ENCODE data around the gene ANO6. TPM values are rescaled to one million over a fixed set of nuclear protein-coding genes. Genes with fewer than 3 reads are reported as not detected.

The ANO6 gene
- total RNA-seq, 2 donors from 2014 or later: 24.4 to 28.0 TPM

- peaks cover 23% of the 10 kb centered on the region for H3K4me1 ChIP-seq
- H3K9me3 ChIP-seq: no peaks in the 10 kb centered on the region
- TF ChIP-seq POLR2A (IDR thresholded peaks at IDR 0.05): no peak
- TF ChIP-seq, protein P1, sequence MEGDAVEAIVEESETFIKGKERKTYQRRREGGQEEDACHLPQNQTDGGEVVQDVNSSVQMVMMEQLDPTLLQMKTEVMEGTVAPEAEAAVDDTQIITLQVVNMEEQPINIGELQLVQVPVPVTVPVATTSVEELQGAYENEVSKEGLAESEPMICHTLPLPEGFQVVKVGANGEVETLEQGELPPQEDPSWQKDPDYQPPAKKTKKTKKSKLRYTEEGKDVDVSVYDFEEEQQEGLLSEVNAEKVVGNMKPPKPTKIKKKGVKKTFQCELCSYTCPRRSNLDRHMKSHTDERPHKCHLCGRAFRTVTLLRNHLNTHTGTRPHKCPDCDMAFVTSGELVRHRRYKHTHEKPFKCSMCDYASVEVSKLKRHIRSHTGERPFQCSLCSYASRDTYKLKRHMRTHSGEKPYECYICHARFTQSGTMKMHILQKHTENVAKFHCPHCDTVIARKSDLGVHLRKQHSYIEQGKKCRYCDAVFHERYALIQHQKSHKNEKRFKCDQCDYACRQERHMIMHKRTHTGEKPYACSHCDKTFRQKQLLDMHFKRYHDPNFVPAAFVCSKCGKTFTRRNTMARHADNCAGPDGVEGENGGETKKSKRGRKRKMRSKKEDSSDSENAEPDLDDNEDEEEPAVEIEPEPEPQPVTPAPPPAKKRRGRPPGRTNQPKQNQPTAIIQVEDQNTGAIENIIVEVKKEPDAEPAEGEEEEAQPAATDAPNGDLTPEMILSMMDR (IDR thresholded peaks at IDR 0.05): no peak
- H3K27ac ChIP-seq: peak overlapping the region in 3 of 4 donors; percentile 22 to 55 (median 39)
- 43 to 52% methylated on average over 8 of the region's 8 CpGs for WGBS, 2 donors
- no peaks in the 10 kb centered on the region for H3K27me3 ChIP-seq
- H3K36me3 ChIP-seq (replicated peaks in 1 of 2; ENCODE audit: insufficient read depth in 1 of 2, low read depth in 2 of 2): no peaks in the 10 kb centered on the region
- no peak overlapping the region for H3K4me3 ChIP-seq
- DNase-seq (no peak), ATAC-seq (peak; percentile 75)
- intact Hi-C loops (cut with DNase I): no loop called here
Measured at GRCh38 chr12:45298721-45299692, 83.1 kb downstream of the ANO6 start.

- no peaks in the 10 kb centered on the region for H3K9me3 ChIP-seq
- intact Hi-C loops (cut with DNase I): no loop called here
- 95 to 100% methylated on average over 2 of the region's 2 CpGs for WGBS, 2 donors
- no peaks in the 10 kb centered on the region for H3K27me3 ChIP-seq
- H3K4me3 ChIP-seq: no peak overlapping the region
- peaks cover 25% of the 10 kb centered on the region for H3K4me1 ChIP-seq
- H3K36me3 ChIP-seq (replicated peaks in 1 of 2; ENCODE audit: insufficient read depth in 1 of 2, low read depth in 2 of 2): no peaks in the 10 kb centered on the region
- no peak for ATAC-seq
- DNase-seq: no peak
- H3K27ac ChIP-seq: no peak overlapping the region
- TF ChIP-seq, protein P1 (IDR thresholded peaks at IDR 0.05): no peak
- TF ChIP-seq POLR2A (IDR thresholded peaks at IDR 0.05): no peak
Measured at GRCh38 chr12:45302621-45303369, 86.9 kb downstream of the ANO6 start.

- Histone ChIP-seq H3K9me3 (no peaks in the 10 kb centered on the region), H3K27ac (peak overlapping the region in 1 of 4 donors; percentile 34), H3K27me3 (no peaks in the 10 kb centered on the region), H3K4me1 (peaks cover 19% of the 10 kb centered on the region), H3K36me3 (replicated peaks in 1 of 2; ENCODE audit: insufficient read depth in 1 of 2, low read depth in 2 of 2) (no peaks in the 10 kb centered on the region), H3K4me3 (no peak overlapping the region)
- no peak for ATAC-seq
- 83 to 91% methylated on average over 3 of the region's 3 CpGs for WGBS, 2 donors
- no peak for DNase-seq
- TF ChIP-seq POLR2A (IDR thresholded peaks at IDR 0.05): no peak
- TF ChIP-seq, protein P1 (IDR thresholded peaks at IDR 0.05): no peak
- intact Hi-C loops (cut with DNase I): no loop called here
Measured at GRCh38 chr12:45303945-45304344, 88.0 kb downstream of the ANO6 start.

DNA sequence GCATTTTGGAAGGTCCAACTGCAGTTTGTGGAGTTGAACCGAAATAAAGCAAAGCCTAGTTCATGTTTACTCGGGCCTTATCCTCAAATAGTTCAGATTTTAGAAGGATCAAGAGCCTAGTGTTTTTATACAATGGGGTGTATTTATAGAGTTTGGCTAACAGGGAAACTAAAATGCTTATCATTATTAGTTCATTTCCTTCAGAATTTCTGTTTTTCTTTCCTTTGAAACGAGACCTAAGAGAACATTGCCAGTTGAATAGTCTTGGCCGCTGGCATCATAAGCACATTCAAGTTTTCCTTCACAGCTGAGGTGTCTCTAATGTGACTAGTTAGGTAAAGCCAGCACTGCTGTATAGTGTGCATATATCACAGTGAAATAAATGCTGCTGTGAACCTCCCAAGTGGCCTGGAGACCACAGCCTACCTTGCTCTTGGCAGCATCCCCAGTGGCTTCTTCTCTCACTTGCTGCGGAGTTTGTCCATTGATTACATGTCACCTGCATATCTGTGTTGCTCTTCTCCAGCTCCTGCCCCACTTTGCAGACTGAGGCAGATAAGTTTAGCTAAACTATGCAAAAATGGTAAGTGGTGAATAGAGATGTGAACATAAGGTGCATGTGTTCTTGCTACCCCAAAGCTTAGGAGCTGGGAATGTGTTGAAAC lies 88.8 kb downstream of the ANO6 start:
- no peak for DNase-seq
- no peak for TF ChIP-seq POLR2A (IDR thresholded peaks at IDR 0.05)
- TF ChIP-seq, protein P1 (IDR thresholded peaks at IDR 0.05): no peak
- H3K27ac ChIP-seq: peak overlapping the region in 1 of 4 donors; percentile 34
- no peaks in the 10 kb centered on the region for H3K36me3 ChIP-seq (replicated peaks in 1 of 2; ENCODE audit: insufficient read depth in 1 of 2, low read depth in 2 of 2)
- WGBS, 2 donors: 36 to 50% methylated on average over 5 of the region's 5 CpGs
- intact Hi-C loops (cut with DNase I): no loop called here
- H3K4me1 ChIP-seq: peaks cover 15% of the 10 kb centered on the region
- H3K4me3 ChIP-seq: no peak overlapping the region
- H3K27me3 ChIP-seq: no peaks in the 10 kb centered on the region
- ATAC-seq: no peak
- H3K9me3 ChIP-seq: no peaks in the 10 kb centered on the region
